Subcutaneous adipose tissue (tissue), 4 donors: ENCODE data around the gene PDE1C. TPM values are rescaled to one million over a fixed set of nuclear protein-coding genes. Genes with fewer than 3 reads are reported as not detected.

ENCODE experiments used
- CTCF ChIP-seq: fragments of 450-650 bp; IDR thresholded peaks from one replicate; pipeline ENCODE4 v1.5.1; 2016; ENCODE audit warnings: low read depth, mild to moderate bottlenecking, control low read depth, antibody characterized with exemption, moderate library complexity
- total RNA-seq, 4 donors: library from RNA; depleted of rRNA; stranded (reverse); fragments of >200 nt; gene quantifications; one replicate each; pipeline ENCODE4 v1.1.0, GENCODE V29; 2016

PDE1C gene
- total RNA-seq, 4 donors from 2014 or later: 1.3 to 6.1 (median 3.0) TPM

DNA sequence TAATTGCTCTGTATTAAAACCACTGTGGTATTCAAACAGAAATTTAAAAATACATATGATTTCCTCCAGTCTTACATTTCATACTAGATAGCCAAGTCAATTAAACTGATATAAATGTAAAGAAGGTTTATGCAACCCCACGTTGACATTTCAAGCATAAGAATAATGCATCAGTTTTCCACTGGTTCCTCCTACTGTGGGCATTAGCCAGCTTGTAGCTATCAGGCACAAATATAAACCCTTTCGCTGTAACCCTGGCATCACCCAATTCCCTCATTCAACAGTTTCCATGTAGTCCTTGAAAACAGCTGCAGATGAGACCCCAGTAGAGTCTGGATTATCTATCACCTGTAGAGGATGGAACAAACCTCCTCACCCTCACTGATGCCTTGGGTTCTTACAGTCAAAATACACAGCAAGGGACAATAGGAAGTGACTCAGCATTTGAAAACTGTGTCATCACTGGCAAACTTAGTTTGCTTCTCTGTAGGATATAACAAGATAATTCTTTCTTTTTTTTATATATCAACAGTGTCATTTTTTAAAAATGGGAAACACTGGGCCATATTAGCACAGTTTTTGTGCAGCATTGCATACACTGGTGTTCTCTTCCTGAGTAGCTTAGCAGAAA lies 113.0 kb downstream of the PDE1C start:
- no peak for TF ChIP-seq CTCF

DNA sequence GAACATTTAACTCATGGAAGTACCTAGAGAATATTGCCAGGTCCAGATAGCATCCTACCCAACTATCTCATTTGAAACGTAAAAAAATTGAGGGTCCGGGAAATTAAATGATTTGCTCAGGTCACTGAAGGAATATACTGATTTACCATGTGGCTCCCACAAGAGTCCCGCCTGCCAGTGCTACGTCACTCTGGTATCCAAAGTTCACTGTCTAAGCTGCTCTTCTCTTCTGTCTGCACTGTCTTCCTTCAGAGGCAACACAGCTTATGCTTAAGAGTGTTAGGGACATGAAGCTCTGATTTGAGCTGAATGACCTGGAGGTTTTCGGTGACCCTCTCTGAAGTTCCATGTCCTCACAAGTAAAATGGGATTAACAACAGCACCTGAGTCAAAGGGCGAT lies 114.6 kb downstream of the PDE1C start:
- TF ChIP-seq CTCF: no peak

DNA sequence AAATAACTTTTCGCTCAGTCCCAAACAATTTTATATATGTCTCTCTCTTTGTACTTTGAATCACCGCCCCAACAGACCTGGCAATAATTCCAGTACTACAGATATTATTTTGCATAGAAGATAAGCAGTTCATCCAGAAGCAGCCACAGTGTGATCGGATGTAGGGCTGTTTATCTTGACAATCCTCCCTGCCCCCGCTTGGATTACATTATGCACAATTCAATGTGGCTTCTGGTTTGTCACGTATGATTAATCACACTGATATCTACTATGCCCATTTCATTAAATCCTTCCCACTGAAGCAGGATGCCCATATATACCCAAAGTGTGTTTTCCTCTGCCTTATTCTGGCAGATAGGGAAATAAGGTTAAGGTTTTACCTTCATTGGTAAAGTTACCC lies 115.2 kb downstream of the PDE1C start:
- TF ChIP-seq CTCF: no peak

GRCh38 chr7:31954500-31954899 lies 115.7 kb downstream of the PDE1C start:
- TF ChIP-seq CTCF: no peak

DNA sequence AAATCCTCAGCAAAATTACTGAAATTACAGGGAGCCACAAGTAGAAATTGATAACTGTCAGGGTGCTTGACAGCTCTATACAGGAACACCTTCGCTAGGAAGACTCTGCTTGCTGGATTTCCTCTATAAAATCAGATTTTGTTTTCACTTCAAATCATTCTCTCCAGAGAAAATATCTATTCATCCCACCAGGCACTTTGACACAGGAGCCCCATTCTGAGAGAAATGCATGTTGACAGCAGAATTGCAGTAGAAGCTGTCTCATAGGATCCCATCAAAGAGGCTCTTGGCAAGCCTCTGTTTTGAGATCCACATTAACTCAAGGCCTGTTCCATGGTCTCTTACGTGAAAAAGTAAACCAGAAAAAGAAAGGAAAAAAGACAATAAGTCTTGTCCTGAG lies 116.8 kb downstream of the PDE1C start:
- no peak for TF ChIP-seq CTCF

GRCh38 chr7:31950091-31950755 lies 120.0 kb downstream of the PDE1C start:
- TF ChIP-seq CTCF: no peak

DNA sequence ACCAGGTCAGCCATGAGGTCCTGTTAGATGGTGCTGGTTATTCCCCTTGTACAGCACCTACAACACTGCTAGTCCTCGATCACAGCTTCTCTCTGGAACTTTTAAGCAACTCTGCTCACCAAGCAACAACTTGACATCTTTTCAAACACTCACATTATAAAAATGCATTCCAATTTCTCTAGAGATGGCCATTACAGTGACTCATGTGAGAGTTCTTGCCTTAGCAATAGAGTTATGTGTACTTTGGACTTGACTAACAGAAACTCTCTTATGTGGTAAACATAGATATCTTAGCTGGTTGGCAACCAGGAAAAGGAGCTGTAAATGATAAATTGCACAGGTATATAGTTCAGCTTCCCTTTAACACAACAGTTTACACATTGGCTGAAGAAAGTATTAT lies 122.2 kb downstream of the PDE1C start:
- no peak for TF ChIP-seq CTCF
